ENCODE data around the gene ARSG.

- TF ChIP-seq CTCF (IDR thresholded peaks at IDR 0.05) = no peak
- TF ChIP-seq POLR2A (IDR thresholded peaks at IDR 0.05) = no peak
Observed at GRCh38 chr17:68377771-68378267, 86.5 kb downstream of the ARSG start.
